A172 (cell line): ENCODE measurements around the gene SLC25A27. TPM values are rescaled to one million over a fixed set of nuclear protein-coding genes. Genes with fewer than 3 reads are reported as not detected.

Source experiments
- DNase-seq: peaks from one replicate; pipeline ENCODE4 v3.0.0-alpha.2; 2015; ENCODE audit warnings: low spot score
- total RNA-seq: library from RNA; depleted of rRNA; stranded (reverse); fragments of >200 nt; shearing (Covaris generic); gene quantifications from 2 replicates; pipeline ENCODE4 v1.2.3, GENCODE V29; 2014

SLC25A27 gene
- total RNA-seq, 1 experiment from 2014 or later = 2.9 TPM

DNA sequence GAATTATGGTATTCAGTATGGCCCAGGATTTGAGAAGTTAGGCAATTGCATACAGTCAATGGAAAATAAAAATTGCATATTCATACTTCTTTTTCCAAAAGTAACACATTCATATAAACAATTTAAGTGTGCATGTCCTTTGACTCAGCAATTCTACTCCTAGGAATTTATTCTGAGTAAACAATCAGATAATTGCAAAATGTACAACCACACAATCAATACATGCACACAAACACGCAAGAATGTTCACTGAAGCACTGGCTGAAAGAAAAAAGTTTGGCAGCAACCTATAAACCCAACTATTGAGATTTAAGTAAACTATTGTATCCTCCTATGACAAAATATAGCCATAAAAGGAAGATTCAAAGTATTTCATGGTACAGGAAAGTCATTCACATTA lies 1.8 kb upstream of the SLC25A27 start:
- no peak for DNase-seq

DNA sequence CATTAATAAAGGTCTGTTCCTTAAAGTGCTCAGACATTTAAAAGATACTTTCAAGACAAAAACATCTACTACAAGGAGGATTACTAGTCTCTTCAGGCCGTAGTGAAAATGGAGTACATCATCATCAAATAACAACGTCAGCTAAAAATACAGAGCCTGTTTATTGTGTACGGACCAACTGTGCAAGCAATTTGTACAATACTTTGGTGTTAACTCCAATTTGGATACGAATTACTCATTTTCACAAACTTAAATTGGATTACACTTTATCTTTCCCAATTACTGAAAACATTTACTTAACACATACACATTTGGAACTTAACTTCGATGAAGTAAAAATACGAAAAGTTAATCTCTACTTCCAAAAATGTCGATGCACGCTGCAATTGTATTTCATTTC lies 959 bp upstream of the SLC25A27 start:
- DNase-seq = no peak

GRCh38 chr6:46652232-46652602 lies 558 bp upstream of the SLC25A27 start:
- DNase-seq = no peak

- DNase-seq = no peak
Observed at GRCh38 chr6:46653439-46654195, 842 bp downstream of the SLC25A27 start.

- DNase-seq = no peak
Observed at GRCh38 chr6:46655803-46656202, 3.0 kb downstream of the SLC25A27 start.

GRCh38 chr6:46657642-46658041 lies 4.9 kb downstream of the SLC25A27 start:
- no peak for DNase-seq

GRCh38 chr6:46661483-46661882 lies 8.7 kb downstream of the SLC25A27 start:
- DNase-seq = no peak

- no peak for DNase-seq
Observed at GRCh38 chr6:46667377-46667776, 14.6 kb downstream of the SLC25A27 start.

GRCh38 chr6:46674410-46674809 lies 21.6 kb downstream of the SLC25A27 start:
- no peak for DNase-seq

DNA sequence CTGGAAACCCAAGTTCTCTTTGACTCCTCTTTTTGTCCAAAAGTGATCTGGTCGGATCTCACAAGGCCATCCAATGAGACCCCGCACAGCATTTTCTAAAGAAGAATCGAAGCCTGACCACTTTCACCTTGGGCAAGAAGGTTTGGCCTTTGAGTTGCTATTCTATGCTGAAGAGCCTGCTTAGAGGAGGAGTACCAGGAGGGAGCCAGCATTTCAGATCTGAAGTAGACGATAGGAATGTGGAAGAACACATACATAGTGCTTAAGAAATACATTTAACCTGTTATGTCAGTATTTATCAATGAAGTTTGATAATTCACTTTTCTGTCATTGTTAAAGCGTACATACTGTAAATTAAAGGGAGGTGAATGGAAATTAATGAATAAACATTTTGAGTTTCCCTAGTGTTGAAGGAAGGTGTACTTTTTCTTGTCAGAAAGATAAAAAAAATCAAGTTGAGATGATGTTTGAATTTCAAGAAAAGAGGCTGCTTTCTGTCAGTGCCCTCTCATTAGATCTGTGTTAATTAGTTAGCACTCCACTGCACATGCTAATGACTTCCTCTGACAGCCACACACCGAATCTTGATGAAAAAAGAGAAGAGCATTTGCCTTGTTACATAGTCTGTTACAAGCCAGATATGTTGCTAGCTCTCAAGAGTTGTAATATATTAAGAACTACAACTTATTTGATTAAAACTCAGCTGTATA lies 24.0 kb downstream of the SLC25A27 start:
- DNase-seq = no peak

GRCh38 chr6:46677314-46677654 lies 24.5 kb downstream of the SLC25A27 start:
- DNase-seq = no peak

- DNase-seq = peak; percentile 33
Observed at GRCh38 chr6:46684771-46685170, 32.0 kb downstream of the SLC25A27 start.

GRCh38 chr6:46687619-46688097 lies 34.9 kb downstream of the SLC25A27 start, which contains the start of gene TDRD6:
TSS of gene TDRD6 (plus strand) at chr6:46687885. CDS start at chr6:46688129, 244 bp downstream.
- DNase-seq = no peak

DNA sequence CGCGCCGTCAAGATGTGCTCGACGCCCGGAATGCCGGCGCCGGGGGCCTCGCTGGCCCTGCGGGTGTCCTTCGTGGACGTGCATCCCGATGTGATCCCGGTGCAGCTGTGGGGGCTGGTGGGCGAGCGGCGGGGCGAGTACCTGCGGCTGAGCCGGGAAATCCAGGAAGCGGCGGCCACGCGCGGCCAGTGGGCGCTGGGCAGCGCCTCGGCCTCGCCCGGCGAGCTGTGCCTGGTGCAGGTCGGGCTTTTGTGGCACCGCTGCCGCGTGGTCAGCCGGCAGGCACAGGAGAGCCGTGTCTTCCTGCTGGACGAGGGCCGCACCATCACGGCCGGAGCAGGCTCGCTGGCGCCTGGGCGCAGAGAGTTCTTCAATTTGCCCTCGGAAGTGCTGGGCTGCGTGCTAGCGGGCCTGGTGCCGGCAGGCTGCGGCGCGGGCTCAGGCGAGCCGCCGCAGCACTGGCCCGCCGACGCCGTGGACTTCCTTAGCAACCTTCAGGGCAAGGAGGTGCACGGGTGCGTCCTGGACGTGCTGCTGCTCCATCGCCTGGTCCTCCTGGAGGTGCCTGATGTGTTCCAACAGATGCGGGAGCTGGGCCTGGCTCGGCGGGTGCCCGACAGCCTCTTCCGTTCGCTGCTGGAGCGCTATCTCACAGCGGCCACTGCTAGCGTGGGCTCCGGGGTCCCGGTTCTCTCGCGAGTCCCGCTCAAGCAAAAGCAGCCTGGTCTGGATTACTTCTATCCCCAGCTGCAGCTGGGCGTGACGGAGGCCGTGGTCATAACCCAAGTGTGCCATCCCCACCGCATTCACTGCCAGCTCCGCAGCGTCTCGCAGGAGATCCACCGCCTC lies 35.6 kb downstream of the SLC25A27 start:
- DNase-seq = no peak

GRCh38 chr6:46688966-46689335 lies 36.2 kb downstream of the SLC25A27 start:
- DNase-seq = no peak

GRCh38 chr6:46689657-46690056 lies 36.9 kb downstream of the SLC25A27 start:
- DNase-seq = no peak

- DNase-seq = no peak
Observed at GRCh38 chr6:46690141-46690755, 37.5 kb downstream of the SLC25A27 start.

- no peak for DNase-seq
Observed at GRCh38 chr6:46690911-46691451, 38.2 kb downstream of the SLC25A27 start.

DNA sequence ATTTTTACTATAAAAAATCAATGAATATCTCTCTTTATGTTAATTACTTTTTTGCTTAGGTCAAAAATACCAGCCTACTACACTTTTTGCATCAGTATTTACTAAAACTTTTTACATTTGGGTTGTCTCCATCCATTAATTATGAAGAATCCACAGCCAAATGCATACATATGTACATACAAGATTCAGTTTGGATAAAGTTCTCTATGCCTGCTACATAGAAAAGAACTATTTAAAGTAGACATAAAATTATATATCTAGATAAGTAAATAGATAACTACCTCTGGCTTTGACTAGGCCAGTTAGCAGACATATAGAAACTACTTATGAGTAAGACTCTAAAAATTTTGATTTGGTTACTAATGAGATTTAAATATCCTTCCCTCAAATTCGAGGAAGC lies 47.2 kb downstream of the SLC25A27 start:
- no peak for DNase-seq

GRCh38 chr6:46704562-46704961 lies 51.8 kb downstream of the SLC25A27 start:
- no peak for DNase-seq

DNA sequence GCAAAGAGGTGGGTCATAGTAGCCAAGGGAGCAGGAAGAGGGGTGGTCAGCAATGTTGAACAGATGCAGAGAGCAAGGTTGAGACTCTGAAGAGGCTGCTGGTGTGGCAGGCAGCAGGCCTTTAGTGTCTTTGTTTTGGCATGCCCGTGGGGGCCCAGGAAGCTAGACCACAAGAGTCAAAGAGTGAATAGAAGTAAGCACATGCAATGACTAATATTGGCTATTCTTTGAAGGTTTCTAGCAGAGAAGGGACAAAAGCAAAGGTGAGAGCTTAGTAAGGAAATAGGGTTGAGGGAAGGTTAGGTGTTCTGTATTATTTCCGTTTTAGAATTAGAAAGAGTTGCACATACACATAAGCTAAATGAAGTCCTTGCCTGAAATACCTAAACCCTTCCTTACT lies 53.7 kb downstream of the SLC25A27 start:
- no peak for DNase-seq

GRCh38 chr6:46711491-46711890 lies 58.7 kb downstream of the SLC25A27 start:
- DNase-seq = no peak
